ENCODE measurements around the gene ARAP3.
"Not testable (repeated sequence)": the region's sequence is repeated elsewhere in the genome, so short reads cannot be mapped to it uniquely, and the experiment has no call there.

The ARAP3 gene

DNA sequence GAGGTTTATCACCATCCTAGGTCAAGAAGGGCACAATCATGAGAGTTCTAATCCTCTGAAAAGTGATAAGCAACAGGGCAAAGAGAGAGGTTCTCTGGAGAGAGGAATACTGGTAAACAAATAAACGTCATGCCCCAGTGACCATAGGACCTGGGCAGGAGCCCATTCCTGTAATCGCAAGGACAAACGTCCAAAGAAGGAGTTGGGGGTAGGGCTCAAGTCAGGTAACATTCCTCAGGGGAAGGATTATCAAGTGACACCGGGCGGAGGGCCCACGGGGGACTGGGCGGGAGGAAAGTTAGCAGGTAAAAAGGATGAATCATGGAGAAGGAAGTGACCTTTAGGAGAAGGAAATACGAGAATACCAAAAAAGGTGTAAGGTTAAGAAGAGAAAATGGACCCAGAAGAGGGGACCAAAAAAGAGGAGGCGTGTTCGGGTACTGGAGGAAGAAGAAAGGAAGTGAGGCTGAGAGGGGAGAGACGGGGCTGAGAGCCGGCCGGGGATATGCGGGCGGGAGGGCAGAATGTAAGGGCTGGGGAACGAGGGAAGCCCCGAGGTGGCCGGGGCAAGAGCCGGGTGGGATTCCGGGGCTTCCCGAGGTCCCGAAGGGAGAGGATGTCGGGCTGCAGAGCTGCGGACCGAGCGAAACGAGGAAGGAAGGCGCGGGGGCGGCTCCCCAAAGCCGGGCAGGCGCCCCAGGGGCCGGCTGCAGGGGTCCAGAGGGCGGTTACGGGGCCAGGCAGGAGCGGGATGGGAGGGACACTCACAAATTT, 63.8 kb downstream of the ARAP3 start:
- peak; percentile 81 for FAIRE-seq
- no peak for DNase-seq (ENCODE audit: insufficient read length, low spot score)

DNA sequence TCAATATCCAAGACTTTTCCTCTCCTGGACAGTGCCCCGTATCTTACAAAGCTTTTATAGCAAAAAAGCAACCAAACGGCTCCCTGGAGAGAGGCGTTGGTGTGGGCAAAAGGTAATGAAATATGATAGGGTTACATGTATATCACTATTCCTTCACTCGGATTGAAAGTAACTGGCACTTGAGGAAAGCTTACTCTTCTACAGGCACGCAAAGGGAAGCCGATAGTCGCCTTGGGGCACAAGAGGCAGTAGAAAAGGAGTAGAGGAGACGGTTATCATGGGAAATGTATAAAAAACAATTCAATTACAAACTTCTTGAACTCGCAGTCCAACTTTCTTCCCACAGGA, 64.4 kb downstream of the ARAP3 start:
- DNase-seq (ENCODE audit: insufficient read length, low spot score) (no peak), FAIRE-seq (no peak)

DNA sequence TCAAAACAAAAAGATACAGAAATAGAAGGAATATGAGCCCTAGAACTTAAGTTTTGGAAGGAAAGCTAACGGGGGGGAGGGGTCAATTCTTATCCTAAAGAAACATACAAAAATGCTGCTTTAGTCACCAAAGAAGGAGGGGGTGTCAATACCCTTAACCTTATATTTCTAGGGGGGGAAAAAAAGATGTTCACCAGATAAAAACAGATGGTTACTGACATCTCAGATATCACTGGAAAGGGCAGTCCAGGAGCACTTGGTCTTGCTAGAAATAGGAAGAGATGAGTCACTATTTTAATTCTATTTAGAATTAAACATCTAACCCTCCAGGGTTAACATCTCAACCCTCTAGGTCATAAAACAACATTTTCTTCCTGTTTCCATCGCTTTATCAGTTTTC, 64.9 kb downstream of the ARAP3 start:
- DNase-seq (ENCODE audit: insufficient read length, low spot score) (no peak), FAIRE-seq (no peak)

DNA sequence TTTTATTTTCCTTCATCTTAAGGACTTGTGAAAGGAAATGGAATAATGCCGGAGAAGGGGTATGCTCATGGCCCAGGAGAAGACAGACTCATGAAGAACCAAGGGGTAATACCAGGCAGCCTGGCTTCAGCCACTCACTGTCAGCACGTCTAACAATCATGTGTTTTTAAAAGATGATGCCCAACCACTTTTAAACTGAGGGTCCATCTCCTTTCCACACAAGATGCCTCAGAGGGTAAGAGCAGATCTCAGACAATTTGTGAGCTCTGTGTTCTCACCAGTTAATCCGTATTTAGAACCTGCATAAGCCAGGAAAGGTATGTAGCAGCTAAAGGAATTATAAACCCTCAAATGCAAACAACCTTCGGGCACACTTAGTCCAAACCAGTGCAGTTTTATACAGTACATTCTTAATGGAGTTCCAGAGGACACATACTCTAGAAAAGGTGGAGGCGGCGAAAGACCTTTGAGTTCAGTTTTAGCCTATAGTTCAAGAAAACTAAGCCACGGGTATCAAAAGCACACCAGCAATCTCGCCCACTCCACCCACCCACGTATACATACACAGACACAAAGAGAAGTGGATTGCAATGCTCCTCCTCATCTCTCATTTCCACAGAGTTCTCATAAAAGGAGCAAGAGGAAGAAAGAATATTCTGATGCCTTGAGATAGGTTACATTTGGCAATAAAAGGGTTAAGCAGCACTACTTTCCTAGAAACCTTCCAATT, 65.9 kb downstream of the ARAP3 start:
- DNase-seq (ENCODE audit: insufficient read length, low spot score) (no peak), FAIRE-seq (peak; percentile 78)

DNA sequence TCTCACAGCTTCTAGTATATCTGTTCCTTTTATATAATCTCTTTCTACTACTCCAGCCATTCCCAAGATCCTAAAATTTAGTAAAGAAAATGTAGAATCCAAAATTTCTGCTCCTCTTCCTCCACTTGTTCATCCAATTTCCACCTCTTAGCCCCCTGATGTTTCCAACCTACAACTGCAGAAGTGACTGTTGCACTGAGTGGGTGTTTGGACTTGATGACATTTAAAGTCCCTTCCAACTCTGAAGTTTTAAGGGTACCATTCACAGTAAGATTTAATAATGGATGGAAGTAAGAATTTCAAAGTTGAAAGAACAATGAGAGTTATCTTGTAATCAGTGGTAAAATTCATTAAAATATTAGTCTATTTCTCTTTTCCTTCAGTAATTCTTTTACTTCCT, 68.7 kb downstream of the ARAP3 start:
- DNase-seq (ENCODE audit: insufficient read length, low spot score) (no peak), FAIRE-seq (no peak)

DNA sequence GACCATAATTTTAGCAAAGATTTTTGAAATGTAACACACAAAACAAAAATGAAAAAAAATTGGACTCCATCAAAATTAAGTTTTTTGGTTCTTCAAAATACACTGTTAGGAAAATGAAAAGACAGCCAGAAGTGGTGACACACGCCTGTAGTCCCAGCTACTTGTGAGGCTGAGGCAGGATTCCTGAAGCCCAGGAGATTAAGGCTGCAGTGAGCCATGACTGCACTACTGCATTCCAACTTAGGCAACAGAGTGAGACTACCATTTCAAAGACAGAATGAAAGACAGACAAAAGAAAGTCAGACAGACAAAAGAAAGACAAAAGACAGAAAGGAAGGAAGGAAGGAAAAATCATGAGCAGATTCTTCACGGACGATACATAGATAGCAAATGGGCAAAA, 70.7 kb downstream of the ARAP3 start:
- no peak for DNase-seq (ENCODE audit: insufficient read length, low spot score)
- no peak for FAIRE-seq

DNA sequence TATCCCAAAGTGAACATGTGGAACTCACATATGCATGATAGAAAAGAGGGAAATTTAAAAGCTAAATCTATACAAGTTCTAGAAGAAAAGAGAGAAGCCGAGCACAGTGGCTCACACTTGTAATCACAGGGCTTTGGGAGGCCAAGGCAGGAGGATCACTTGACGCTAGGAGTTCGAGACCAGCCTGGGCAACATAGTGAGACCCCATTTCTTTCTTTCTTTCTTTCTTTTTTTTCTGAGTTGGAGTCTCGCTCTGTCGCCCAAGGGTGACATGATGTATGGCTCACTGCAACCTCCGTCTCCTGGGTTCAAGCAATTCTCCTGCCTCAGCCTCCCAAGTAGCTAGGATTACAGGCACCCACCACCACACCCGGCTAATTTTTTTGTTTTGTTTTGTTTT, 72.1 kb downstream of the ARAP3 start:
- not testable (repeated sequence) for DNase-seq (ENCODE audit: insufficient read length, low spot score); FAIRE-seq

DNA sequence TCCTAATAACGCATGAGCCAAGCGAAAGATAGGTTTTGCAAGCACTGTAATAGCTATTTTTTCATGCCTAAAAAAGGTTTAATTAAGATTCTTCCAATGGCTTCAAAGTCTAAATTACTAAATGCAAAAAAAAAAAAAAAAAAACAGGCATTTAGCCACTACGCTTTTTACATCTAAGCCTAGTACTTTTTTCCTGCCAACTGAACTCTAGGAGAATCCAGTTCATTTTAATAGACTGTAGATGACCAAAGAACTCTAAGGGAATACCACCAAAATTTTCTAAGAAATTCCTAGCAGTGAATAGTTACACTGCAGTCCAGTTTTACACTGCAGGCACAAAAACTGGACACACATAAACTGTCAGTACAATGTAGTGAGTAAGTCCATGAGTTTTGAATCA, 73.0 kb downstream of the ARAP3 start:
- DNase-seq (ENCODE audit: insufficient read length, low spot score), result no peak
- FAIRE-seq, result no peak

DNA sequence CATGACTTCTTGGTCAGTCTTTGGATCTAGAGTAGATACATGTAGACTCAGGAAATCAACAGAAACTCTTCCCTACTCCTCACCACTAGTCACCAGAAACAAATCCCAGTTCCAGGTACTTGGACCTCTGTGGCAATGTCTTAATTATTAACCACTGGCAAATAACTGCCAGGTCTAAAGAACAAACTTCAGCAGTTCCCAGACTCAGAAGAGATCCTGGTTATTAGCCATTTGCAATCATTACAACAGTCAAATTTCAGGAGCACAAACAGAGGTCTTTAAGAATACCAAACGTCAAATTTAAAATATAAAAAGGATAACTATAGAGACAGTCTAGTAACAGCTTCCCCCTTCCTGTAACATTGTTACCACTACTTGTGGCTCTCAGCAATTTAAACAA, 73.5 kb downstream of the ARAP3 start:
- DNase-seq (ENCODE audit: insufficient read length, low spot score) (no peak), FAIRE-seq (no peak)

DNA sequence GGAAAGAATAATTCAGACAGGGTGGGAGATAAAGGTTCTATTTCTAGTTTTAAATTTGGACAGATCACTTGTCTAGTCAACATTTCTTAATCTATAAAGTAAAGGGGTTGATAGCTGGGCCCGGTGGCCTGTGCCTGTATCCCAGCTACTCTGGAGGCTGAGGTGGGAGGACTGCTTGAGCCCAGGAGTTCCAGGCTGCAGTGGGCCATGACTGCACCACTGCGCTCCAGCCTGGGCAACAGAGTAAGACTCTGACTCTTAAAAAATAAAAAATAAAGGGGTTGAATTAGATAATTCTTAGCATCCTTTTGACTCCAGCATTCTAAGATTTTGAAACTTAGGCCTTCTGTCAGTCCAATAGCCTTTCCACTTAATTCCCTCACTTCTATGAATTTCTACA, 74.0 kb downstream of the ARAP3 start:
- DNase-seq (ENCODE audit: insufficient read length, low spot score) (no peak), FAIRE-seq (no peak)

DNA sequence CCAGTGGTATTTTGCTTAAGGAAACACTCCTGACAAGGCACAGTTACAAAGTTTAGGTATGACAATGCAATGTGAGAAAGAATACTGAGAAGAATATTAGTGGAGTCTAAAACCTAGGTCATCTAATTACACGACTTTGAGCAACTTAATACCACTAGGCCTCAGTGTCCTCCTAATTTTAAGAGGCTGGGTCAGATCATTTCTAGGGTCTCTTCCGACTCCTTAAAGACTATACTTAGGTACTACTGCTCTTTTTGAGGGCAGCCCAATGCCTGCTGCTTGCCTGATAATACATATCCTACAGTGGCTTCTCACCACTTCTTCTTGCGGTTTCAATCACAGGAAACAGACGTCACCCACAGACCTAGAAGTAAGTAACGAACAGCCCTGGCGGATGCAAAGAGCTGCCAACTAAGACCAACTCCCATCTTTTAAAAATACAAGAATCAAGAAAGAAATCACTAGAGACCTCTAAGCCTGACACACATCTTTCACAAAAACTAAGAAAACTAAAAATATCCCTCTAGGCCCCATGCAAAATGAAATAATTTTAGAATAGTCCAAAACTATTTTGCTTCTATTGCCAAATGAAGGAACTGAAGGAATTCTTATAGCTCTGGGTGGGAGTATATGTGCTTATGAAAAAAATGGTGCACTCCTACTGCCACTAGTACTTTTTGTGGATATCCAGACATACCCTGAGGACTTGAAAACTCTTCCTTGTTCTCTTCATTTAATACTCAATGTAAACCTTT, 76.3 kb downstream of the ARAP3 start:
- DNase-seq (ENCODE audit: insufficient read length, low spot score), result peak; percentile 27

DNA sequence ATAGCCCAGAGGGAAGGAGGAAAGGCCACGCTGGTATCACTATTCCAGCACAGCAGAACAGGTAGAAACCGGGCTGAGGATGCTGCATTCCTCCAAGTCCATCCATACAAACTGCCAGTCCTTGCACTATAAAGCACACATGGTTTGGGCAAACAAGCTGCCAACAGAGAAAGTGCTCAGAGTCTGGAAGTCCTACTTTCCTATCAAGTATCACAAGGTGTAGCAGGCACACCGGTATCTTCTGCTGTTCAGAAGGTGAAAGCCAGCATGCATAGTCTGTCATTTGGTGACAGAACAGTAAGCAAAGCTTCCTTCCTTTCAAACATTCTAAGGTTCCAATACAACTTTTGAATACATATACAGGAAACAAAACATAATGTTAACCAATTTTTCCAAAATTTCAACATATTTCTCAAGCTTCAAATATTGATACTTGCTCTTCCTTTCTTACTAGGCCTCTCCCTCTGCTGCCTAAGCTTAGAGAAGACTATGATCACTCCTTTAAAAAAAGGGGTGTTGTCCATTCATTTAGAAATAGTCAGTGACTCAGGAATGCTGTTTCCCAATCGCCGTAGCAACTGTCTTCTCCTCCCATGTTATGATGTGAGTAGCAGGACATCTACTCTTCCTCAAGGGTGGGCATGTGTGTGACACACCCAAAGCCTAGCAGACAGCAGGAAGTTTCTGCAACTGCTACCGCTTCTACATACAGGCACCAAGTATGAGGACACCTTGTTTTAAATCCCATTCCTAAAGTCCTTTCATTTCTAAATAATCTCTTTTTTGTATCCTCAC, 77.9 kb downstream of the ARAP3 start:
- DNase-seq (ENCODE audit: insufficient read length, low spot score), result no peak
- peak; percentile 81 for FAIRE-seq

More for the DNA sequence above, 76.3 kb downstream of the ARAP3 start:
- peak; percentile 97 for FAIRE-seq

All from GM19239 (cell line).